ENCODE measurements around the gene UBASH3A.

UBASH3A gene

GRCh38 chr21:42403611-42404231 lies at the start of gene UBASH3A:
TSS of gene UBASH3A (plus strand) at chr21:42403902. CDS start at chr21:42403946, 44 bp downstream.
- DNase-seq (ENCODE audit: low spot score), result no peak

GRCh38 chr21:42356046-42356445 lies 47.7 kb upstream of the UBASH3A start:
- DNase-seq (ENCODE audit: low spot score), result no peak

- no peak for DNase-seq (ENCODE audit: low spot score)
Observed at GRCh38 chr21:42356650-42357049, 47.1 kb upstream of the UBASH3A start.

- DNase-seq (ENCODE audit: low spot score), result no peak
Observed at GRCh38 chr21:42357307-42357706, 46.4 kb upstream of the UBASH3A start.

- DNase-seq (ENCODE audit: low spot score), result no peak
Observed at GRCh38 chr21:42358261-42358660, 45.4 kb upstream of the UBASH3A start.

- no peak for DNase-seq (ENCODE audit: low spot score)
Observed at GRCh38 chr21:42358937-42359336, 44.8 kb upstream of the UBASH3A start.

GRCh38 chr21:42360317-42360716 lies 43.4 kb upstream of the UBASH3A start:
- DNase-seq (ENCODE audit: low spot score), result no peak

- no peak for DNase-seq (ENCODE audit: low spot score)
Observed at GRCh38 chr21:42361286-42361685, 42.4 kb upstream of the UBASH3A start.

- no peak for DNase-seq (ENCODE audit: low spot score)
Observed at GRCh38 chr21:42362198-42362597, 41.5 kb upstream of the UBASH3A start.

- DNase-seq (ENCODE audit: low spot score), result no peak
Observed at GRCh38 chr21:42362700-42363099, 41.0 kb upstream of the UBASH3A start.

GRCh38 chr21:42363312-42363711 lies 40.4 kb upstream of the UBASH3A start:
- no peak for DNase-seq (ENCODE audit: low spot score)

GRCh38 chr21:42364304-42364865 lies 39.3 kb upstream of the UBASH3A start:
- DNase-seq (ENCODE audit: low spot score), result no peak

- DNase-seq (ENCODE audit: low spot score), result no peak
Observed at GRCh38 chr21:42365770-42366169, 37.9 kb upstream of the UBASH3A start.

- no peak for DNase-seq (ENCODE audit: low spot score)
Observed at GRCh38 chr21:42366292-42367010, 37.3 kb upstream of the UBASH3A start, which contains the start of gene TFF1. TSS of gene TFF1 (minus strand) at chr21:42366535. CDS start at chr21:42366495, 40 bp downstream.

GRCh38 chr21:42367367-42368165 lies 36.1 kb upstream of the UBASH3A start:
- no peak for DNase-seq (ENCODE audit: low spot score)

GRCh38 chr21:42369821-42370220 lies 33.9 kb upstream of the UBASH3A start:
- DNase-seq (ENCODE audit: low spot score), result no peak

GRCh38 chr21:42370894-42371654 lies 32.6 kb upstream of the UBASH3A start:
- DNase-seq (ENCODE audit: low spot score), result no peak

- no peak for DNase-seq (ENCODE audit: low spot score)
Observed at GRCh38 chr21:42373196-42373907, 30.4 kb upstream of the UBASH3A start.

GRCh38 chr21:42373908-42374455 lies 29.7 kb upstream of the UBASH3A start:
- DNase-seq (ENCODE audit: low spot score), result no peak

GRCh38 chr21:42374457-42374856 lies 29.2 kb upstream of the UBASH3A start:
- DNase-seq (ENCODE audit: low spot score), result no peak
